Measurements from ENCODE around the gene GKAP1. TPM values are rescaled to one million over a fixed set of nuclear protein-coding genes. Genes with fewer than 3 reads are reported as not detected.
A peak's percentile ranks its signal among the peaks of the same experiment; 100 is the strongest.
"Not testable (repeated sequence)": the region's sequence is repeated elsewhere in the genome, so short reads cannot be mapped to it uniquely, and the experiment has no call there.

GKAP1 gene
- total RNA-seq, 1 experiment from 2014 or later: 6.1 TPM

- DNase-seq (ENCODE audit: low spot score); H3K27me3 Mint-ChIP-seq (ENCODE audit: low read depth); H3K4me1 Mint-ChIP-seq; H3K9me3 Mint-ChIP-seq; H3K27ac Mint-ChIP-seq; POLR2A ChIA-PET; H3K4me3 Mint-ChIP-seq; ATAC-seq; CTCF ChIA-PET; H3K36me3 Mint-ChIP-seq: not testable (repeated sequence)
- TF ChIP-seq ZNF121 (CRISPR knock-in tag; IDR thresholded peaks at IDR 0.05): peak; percentile 32; the same call in 1 of the 2 replicates
Observed at GRCh38 chr9:83815120-83815519, 2.4 kb downstream of the GKAP1 start.

GRCh38 chr9:83809213-83809612, 8.4 kb downstream of the GKAP1 start:
- H3K4me3 Mint-ChIP-seq; POLR2A ChIA-PET; H3K4me1 Mint-ChIP-seq; H3K27ac Mint-ChIP-seq; H3K9me3 Mint-ChIP-seq; ATAC-seq; DNase-seq (ENCODE audit: low spot score); CTCF ChIA-PET; H3K27me3 Mint-ChIP-seq (ENCODE audit: low read depth): not testable (repeated sequence)
- peaks cover 13% of the 10 kb centered on the region for H3K36me3 Mint-ChIP-seq

- POLR2A ChIA-PET; H3K27me3 Mint-ChIP-seq (ENCODE audit: low read depth); DNase-seq (ENCODE audit: low spot score); ATAC-seq; CTCF ChIA-PET; H3K9me3 Mint-ChIP-seq; H3K27ac Mint-ChIP-seq; H3K4me3 Mint-ChIP-seq; H3K4me1 Mint-ChIP-seq: not testable (repeated sequence)
- H3K36me3 Mint-ChIP-seq: peaks cover 23% of the 10 kb centered on the region
Observed at GRCh38 chr9:83804454-83804853, 13.1 kb downstream of the GKAP1 start.

DNA sequence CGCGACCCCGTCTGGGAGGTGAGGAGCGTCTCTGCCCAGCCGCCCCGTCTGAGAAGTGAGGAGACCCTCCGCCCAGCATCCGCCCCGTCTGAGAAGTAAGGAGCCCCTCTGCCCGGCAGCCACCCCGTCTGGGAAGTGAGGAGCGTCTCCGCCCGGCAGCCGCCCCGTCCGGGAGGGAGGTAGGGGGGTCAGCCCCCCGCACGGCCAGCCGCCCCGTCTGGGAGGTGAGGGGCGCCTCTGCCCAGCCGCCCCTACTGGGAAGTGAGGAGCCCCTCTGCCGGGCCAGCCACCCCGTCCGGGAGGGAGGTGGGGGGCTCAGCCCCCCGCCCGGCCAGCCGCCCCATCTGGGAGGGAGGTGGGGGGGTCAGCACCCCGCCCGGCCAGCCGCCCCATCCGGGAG, 13.6 kb downstream of the GKAP1 start:
- DNase-seq (ENCODE audit: low spot score); H3K9me3 Mint-ChIP-seq; H3K27ac Mint-ChIP-seq; H3K4me3 Mint-ChIP-seq; H3K4me1 Mint-ChIP-seq; H3K27me3 Mint-ChIP-seq (ENCODE audit: low read depth); POLR2A ChIA-PET; ATAC-seq; CTCF ChIA-PET: not testable (repeated sequence)
- peaks cover 24% of the 10 kb centered on the region for H3K36me3 Mint-ChIP-seq

DNA sequence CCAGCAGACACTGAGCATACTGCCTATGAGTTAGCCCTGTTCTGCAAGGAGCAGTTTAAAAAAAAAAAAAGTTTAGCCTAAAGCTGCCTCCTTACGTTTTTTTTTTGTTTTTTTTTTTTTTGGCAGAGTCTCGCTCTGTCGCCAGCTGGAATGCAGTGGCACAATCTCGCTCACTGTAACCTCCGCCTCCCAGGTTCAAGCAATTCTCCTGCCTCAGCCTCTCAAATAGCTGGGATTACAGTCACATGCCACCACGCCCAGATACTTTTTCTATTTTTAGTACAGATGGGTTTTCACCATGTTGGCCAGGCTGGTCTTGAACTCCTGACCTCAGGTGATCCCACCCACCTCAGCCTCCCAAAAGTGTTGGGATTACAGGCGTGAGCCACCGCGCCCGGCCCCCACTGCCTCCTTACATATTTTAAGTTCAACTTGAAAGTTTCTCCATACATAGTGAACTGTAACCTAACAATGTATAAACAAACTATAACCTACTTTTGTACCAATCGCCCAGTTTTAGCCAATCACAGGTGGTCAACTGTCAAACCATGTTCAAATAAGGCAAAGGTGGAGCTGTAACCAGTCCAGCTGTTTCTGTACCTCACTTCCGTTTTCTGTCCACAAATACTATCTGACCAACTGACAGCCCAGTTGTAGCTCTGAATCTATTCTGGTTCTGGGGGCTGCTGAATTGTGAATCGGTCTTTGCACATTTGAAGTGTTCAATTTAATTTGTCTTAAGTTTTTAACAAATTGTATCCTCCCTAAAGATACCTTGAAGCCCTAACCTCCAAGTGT, 17.1 kb downstream of the GKAP1 start:
- no peaks in the 10 kb centered on the region for H3K9me3 Mint-ChIP-seq
- ATAC-seq: no peak
- ChIA-PET CTCF (no interaction called here), POLR2A (no interaction called here)
- H3K4me1 Mint-ChIP-seq: no peaks in the 10 kb centered on the region
- H3K27me3 Mint-ChIP-seq (ENCODE audit: low read depth): no peaks in the 10 kb centered on the region
- H3K36me3 Mint-ChIP-seq: peaks cover 24% of the 10 kb centered on the region
- no peak overlapping the region for H3K27ac Mint-ChIP-seq
- H3K4me3 Mint-ChIP-seq: no peak overlapping the region
- DNase-seq (ENCODE audit: low spot score): no peak
- TF ChIP-seq, protein P1, sequence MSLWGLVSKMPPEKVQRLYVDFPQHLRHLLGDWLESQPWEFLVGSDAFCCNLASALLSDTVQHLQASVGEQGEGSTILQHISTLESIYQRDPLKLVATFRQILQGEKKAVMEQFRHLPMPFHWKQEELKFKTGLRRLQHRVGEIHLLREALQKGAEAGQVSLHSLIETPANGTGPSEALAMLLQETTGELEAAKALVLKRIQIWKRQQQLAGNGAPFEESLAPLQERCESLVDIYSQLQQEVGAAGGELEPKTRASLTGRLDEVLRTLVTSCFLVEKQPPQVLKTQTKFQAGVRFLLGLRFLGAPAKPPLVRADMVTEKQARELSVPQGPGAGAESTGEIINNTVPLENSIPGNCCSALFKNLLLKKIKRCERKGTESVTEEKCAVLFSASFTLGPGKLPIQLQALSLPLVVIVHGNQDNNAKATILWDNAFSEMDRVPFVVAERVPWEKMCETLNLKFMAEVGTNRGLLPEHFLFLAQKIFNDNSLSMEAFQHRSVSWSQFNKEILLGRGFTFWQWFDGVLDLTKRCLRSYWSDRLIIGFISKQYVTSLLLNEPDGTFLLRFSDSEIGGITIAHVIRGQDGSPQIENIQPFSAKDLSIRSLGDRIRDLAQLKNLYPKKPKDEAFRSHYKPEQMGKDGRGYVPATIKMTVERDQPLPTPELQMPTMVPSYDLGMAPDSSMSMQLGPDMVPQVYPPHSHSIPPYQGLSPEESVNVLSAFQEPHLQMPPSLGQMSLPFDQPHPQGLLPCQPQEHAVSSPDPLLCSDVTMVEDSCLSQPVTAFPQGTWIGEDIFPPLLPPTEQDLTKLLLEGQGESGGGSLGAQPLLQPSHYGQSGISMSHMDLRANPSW (CRISPR knock-in tag; conservative IDR thresholded peaks at IDR 0.05; ENCODE audit: low read depth): no peak
- TF ChIP-seq ARID4B (CRISPR knock-in tag; IDR thresholded peaks at IDR 0.05; ENCODE audit: borderline replicate concordance) (no peak), MYBL2 (CRISPR knock-in tag; IDR thresholded peaks at IDR 0.05) (no peak), NFYB (CRISPR knock-in tag; conservative IDR thresholded peaks at IDR 0.05; ENCODE audit: low read depth) (no peak), EMX1 (CRISPR knock-in tag; IDR thresholded peaks at IDR 0.05) (no peak), E2F5 (CRISPR knock-in tag; IDR thresholded peaks at IDR 0.05) (no peak)
- TF ChIP-seq, protein P2, sequence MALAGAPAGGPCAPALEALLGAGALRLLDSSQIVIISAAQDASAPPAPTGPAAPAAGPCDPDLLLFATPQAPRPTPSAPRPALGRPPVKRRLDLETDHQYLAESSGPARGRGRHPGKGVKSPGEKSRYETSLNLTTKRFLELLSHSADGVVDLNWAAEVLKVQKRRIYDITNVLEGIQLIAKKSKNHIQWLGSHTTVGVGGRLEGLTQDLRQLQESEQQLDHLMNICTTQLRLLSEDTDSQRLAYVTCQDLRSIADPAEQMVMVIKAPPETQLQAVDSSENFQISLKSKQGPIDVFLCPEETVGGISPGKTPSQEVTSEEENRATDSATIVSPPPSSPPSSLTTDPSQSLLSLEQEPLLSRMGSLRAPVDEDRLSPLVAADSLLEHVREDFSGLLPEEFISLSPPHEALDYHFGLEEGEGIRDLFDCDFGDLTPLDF (CRISPR knock-in tag; IDR thresholded peaks at IDR 0.05): no peak
- TF ChIP-seq, protein P3, sequence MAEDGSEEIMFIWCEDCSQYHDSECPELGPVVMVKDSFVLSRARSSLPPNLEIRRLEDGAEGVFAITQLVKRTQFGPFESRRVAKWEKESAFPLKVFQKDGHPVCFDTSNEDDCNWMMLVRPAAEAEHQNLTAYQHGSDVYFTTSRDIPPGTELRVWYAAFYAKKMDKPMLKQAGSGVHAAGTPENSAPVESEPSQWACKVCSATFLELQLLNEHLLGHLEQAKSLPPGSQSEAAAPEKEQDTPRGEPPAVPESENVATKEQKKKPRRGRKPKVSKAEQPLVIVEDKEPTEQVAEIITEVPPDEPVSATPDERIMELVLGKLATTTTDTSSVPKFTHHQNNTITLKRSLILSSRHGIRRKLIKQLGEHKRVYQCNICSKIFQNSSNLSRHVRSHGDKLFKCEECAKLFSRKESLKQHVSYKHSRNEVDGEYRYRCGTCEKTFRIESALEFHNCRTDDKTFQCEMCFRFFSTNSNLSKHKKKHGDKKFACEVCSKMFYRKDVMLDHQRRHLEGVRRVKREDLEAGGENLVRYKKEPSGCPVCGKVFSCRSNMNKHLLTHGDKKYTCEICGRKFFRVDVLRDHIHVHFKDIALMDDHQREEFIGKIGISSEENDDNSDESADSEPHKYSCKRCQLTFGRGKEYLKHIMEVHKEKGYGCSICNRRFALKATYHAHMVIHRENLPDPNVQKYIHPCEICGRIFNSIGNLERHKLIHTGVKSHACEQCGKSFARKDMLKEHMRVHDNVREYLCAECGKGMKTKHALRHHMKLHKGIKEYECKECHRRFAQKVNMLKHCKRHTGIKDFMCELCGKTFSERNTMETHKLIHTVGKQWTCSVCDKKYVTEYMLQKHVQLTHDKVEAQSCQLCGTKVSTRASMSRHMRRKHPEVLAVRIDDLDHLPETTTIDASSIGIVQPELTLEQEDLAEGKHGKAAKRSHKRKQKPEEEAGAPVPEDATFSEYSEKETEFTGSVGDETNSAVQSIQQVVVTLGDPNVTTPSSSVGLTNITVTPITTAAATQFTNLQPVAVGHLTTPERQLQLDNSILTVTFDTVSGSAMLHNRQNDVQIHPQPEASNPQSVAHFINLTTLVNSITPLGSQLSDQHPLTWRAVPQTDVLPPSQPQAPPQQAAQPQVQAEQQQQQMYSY (CRISPR knock-in tag; IDR thresholded peaks at IDR 0.05): no peak
- TF ChIP-seq, protein P4, sequence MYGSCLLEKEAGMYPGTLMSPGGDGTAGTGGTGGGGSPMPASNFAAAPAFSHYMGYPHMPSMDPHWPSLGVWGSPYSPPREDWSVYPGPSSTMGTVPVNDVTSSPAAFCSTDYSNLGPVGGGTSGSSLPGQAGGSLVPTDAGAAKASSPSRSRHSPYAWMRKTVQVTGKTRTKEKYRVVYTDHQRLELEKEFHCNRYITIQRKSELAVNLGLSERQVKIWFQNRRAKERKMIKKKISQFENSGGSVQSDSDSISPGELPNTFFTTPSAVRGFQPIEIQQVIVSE (CRISPR knock-in tag; IDR thresholded peaks at IDR 0.05; ENCODE audit: borderline replicate concordance): no peak

Measured in WTC11 (cell line).